Stimulated activated naive B cell treated with anti-CD40 and anti-IgM and Interleukin-4, amounts not matched to agents 10 μg/mL and 1 μg/mL and 100 μg/mL, for 72 hours (primary cell): ENCODE measurements around the gene ZAP70.
A peak's percentile ranks its signal among the peaks of the same experiment; 100 is the strongest.

Experiments
- ATAC-seq, 2 donors: fragments of 150-1000 bp; cut with Tn5 transposase; replicated peaks; 2 replicates each; pipeline ENCODE4 v1.10.0; 2021; ENCODE audit warnings: moderate library complexity in 1 of 2
- DNase-seq: peaks from one replicate; pipeline ENCODE4 v3.0.0; 2021
- H3K27ac Mint-ChIP-seq: one replicate; pipeline ENCODE4 v1.8.0; 2022; ENCODE audit warnings: mild to moderate bottlenecking, mixed read lengths
- H3K27me3 Mint-ChIP-seq, 2 donors: one replicate each; pipeline ENCODE4 v1.8.0; 2022; ENCODE audit warnings: mixed read lengths in 2 of 2
- H3K36me3 Mint-ChIP-seq, 2 donors: one replicate each; pipeline ENCODE4 v1.8.0; 2022; ENCODE audit warnings: mixed read lengths in 2 of 2, mild to moderate bottlenecking in 1 of 2
- H3K4me1 Mint-ChIP-seq, 2 donors: one replicate each; pipeline ENCODE4 v1.8.0; 2022; ENCODE audit warnings: mixed read lengths in 2 of 2, mild to moderate bottlenecking in 1 of 2
- H3K4me3 Mint-ChIP-seq, 2 donors: one replicate each; pipeline ENCODE4 v1.8.0; 2022; ENCODE audit warnings: mild to moderate bottlenecking in 2 of 2, mixed read lengths in 2 of 2, moderate library complexity in 1 of 2
- H3K9me3 Mint-ChIP-seq, 2 donors: one replicate each; pipeline ENCODE4 v1.8.0; 2022; ENCODE audit warnings: mixed read lengths in 2 of 2, mild to moderate bottlenecking in 1 of 2

The ZAP70 gene

GRCh38 chr2:97751752-97752151, 38.4 kb downstream of the ZAP70 start:
- Mint-ChIP-seq H3K27me3 (no peaks in the 10 kb centered on the region), H3K9me3 (peaks cover 3 to 4% of the 10 kb centered on the region in 2 donors), H3K4me1 (peaks cover 12 to 20% of the 10 kb centered on the region in 2 donors), H3K27ac (no peak overlapping the region), H3K36me3 (peaks cover 30 to 61% of the 10 kb centered on the region in 2 donors), H3K4me3 (no peak overlapping the region)
- ATAC-seq, result no peak
- DNase-seq, result no peak

- H3K4me1 Mint-ChIP-seq, result peaks cover 10 to 20% of the 10 kb centered on the region in 2 donors
- no peak overlapping the region for H3K4me3 Mint-ChIP-seq
- peaks cover 30 to 61% of the 10 kb centered on the region in 2 donors for H3K36me3 Mint-ChIP-seq
- no peak for ATAC-seq
- H3K9me3 Mint-ChIP-seq, result peaks cover 3 to 4% of the 10 kb centered on the region in 2 donors
- no peak for DNase-seq
- H3K27ac Mint-ChIP-seq, result no peak overlapping the region
- H3K27me3 Mint-ChIP-seq, result no peaks in the 10 kb centered on the region
Observed at GRCh38 chr2:97752342-97753334, 39.3 kb downstream of the ZAP70 start.

GRCh38 chr2:97754690-97755346, 41.4 kb downstream of the ZAP70 start:
- no peaks in the 10 kb centered on the region for H3K9me3 Mint-ChIP-seq
- no peak overlapping the region for H3K4me3 Mint-ChIP-seq
- peak overlapping the region; percentile 42 for H3K27ac Mint-ChIP-seq
- peaks cover 26 to 60% of the 10 kb centered on the region in 2 donors for H3K36me3 Mint-ChIP-seq
- peaks cover 0 to 6% of the 10 kb centered on the region in 2 donors for H3K4me1 Mint-ChIP-seq
- no peaks in the 10 kb centered on the region for H3K27me3 Mint-ChIP-seq
- no peak for DNase-seq
- no peak for ATAC-seq

GRCh38 chr2:97755491-97755890, 42.1 kb downstream of the ZAP70 start:
- Mint-ChIP-seq H3K4me3 (no peak overlapping the region), H3K36me3 (peaks cover 28 to 60% of the 10 kb centered on the region in 2 donors), H3K27ac (peak overlapping the region; percentile 71), H3K4me1 (peaks cover 0 to 6% of the 10 kb centered on the region in 2 donors), H3K27me3 (no peaks in the 10 kb centered on the region), H3K9me3 (no peaks in the 10 kb centered on the region)
- ATAC-seq (no peak), DNase-seq (no peak)

GRCh38 chr2:97757062-97757461, 43.7 kb downstream of the ZAP70 start:
- H3K4me3 Mint-ChIP-seq, result no peak overlapping the region
- no peak for ATAC-seq
- no peaks in the 10 kb centered on the region for H3K27me3 Mint-ChIP-seq
- H3K9me3 Mint-ChIP-seq, result no peaks in the 10 kb centered on the region
- no peak for DNase-seq
- H3K4me1 Mint-ChIP-seq, result peaks cover 2 to 6% of the 10 kb centered on the region in 2 donors
- H3K36me3 Mint-ChIP-seq, result peaks cover 33 to 60% of the 10 kb centered on the region in 2 donors
- H3K27ac Mint-ChIP-seq, result no peak overlapping the region

GRCh38 chr2:97758131-97758705, 44.8 kb downstream of the ZAP70 start:
- H3K36me3 Mint-ChIP-seq, result peaks cover 35 to 61% of the 10 kb centered on the region in 2 donors
- no peaks in the 10 kb centered on the region for H3K27me3 Mint-ChIP-seq
- H3K4me1 Mint-ChIP-seq, result peaks cover 2 to 6% of the 10 kb centered on the region in 2 donors
- ATAC-seq, result no peak
- no peak overlapping the region for H3K4me3 Mint-ChIP-seq
- no peak overlapping the region for H3K27ac Mint-ChIP-seq
- H3K9me3 Mint-ChIP-seq, result no peaks in the 10 kb centered on the region
- DNase-seq, result no peak

- H3K27me3 Mint-ChIP-seq, result no peaks in the 10 kb centered on the region
- peaks cover 40 to 67% of the 10 kb centered on the region in 2 donors for H3K36me3 Mint-ChIP-seq
- peak overlapping the region; percentile 31 for H3K27ac Mint-ChIP-seq
- no peaks in the 10 kb centered on the region for H3K9me3 Mint-ChIP-seq
- DNase-seq (no peak), ATAC-seq (no peak)
- peaks cover 4 to 6% of the 10 kb centered on the region in 2 donors for H3K4me1 Mint-ChIP-seq
- no peak overlapping the region for H3K4me3 Mint-ChIP-seq
Observed at GRCh38 chr2:97759727-97760407, 46.5 kb downstream of the ZAP70 start.

- no peaks in the 10 kb centered on the region for H3K9me3 Mint-ChIP-seq
- no peak for DNase-seq
- no peak overlapping the region for H3K4me3 Mint-ChIP-seq
- peaks cover 4% of the 10 kb centered on the region in 2 donors for H3K4me1 Mint-ChIP-seq
- peak overlapping the region; percentile 31 for H3K27ac Mint-ChIP-seq
- no peak for ATAC-seq
- H3K27me3 Mint-ChIP-seq, result no peaks in the 10 kb centered on the region
- peaks cover 47 to 71% of the 10 kb centered on the region in 2 donors for H3K36me3 Mint-ChIP-seq
Observed at GRCh38 chr2:97760480-97761049, 47.2 kb downstream of the ZAP70 start.

- H3K27me3 Mint-ChIP-seq, result no peaks in the 10 kb centered on the region
- peaks cover 0 to 4% of the 10 kb centered on the region in 2 donors for H3K4me1 Mint-ChIP-seq
- H3K36me3 Mint-ChIP-seq, result peaks cover 47 to 71% of the 10 kb centered on the region in 2 donors
- no peaks in the 10 kb centered on the region for H3K9me3 Mint-ChIP-seq
- DNase-seq (no peak), ATAC-seq (peak; percentile 31 to 33)
- no peak overlapping the region for H3K4me3 Mint-ChIP-seq
- peak overlapping the region; percentile 51 for H3K27ac Mint-ChIP-seq
Observed at GRCh38 chr2:97761192-97761591, 47.8 kb downstream of the ZAP70 start.

- no peak for ATAC-seq
- DNase-seq, result no peak
- peak overlapping the region; percentile 37 for H3K27ac Mint-ChIP-seq
- peaks cover 3 to 7% of the 10 kb centered on the region in 2 donors for H3K4me1 Mint-ChIP-seq
- H3K36me3 Mint-ChIP-seq, result peaks cover 45 to 68% of the 10 kb centered on the region in 2 donors
- no peaks in the 10 kb centered on the region for H3K27me3 Mint-ChIP-seq
- no peaks in the 10 kb centered on the region for H3K9me3 Mint-ChIP-seq
- peak overlapping the region in 1 of 2 donors; percentile 4 for H3K4me3 Mint-ChIP-seq
Observed at GRCh38 chr2:97763176-97763845, 49.9 kb downstream of the ZAP70 start.

- Mint-ChIP-seq H3K4me1 (peaks cover 9% of the 10 kb centered on the region in 2 donors), H3K4me3 (no peak overlapping the region), H3K27me3 (no peaks in the 10 kb centered on the region), H3K9me3 (no peaks in the 10 kb centered on the region), H3K36me3 (peaks cover 43 to 60% of the 10 kb centered on the region in 2 donors), H3K27ac (no peak overlapping the region)
- DNase-seq (no peak), ATAC-seq (no peak)
Observed at GRCh38 chr2:97764559-97765263, 51.3 kb downstream of the ZAP70 start.

GRCh38 chr2:97765933-97766332, 52.6 kb downstream of the ZAP70 start:
- Mint-ChIP-seq H3K36me3 (peaks cover 38 to 58% of the 10 kb centered on the region in 2 donors), H3K4me1 (peaks cover 9% of the 10 kb centered on the region in 2 donors), H3K9me3 (no peaks in the 10 kb centered on the region), H3K27me3 (no peaks in the 10 kb centered on the region), H3K27ac (no peak overlapping the region), H3K4me3 (no peak overlapping the region)
- DNase-seq (no peak), ATAC-seq (no peak)

GRCh38 chr2:97766567-97766966, 53.2 kb downstream of the ZAP70 start:
- Mint-ChIP-seq H3K27me3 (no peaks in the 10 kb centered on the region), H3K27ac (no peak overlapping the region), H3K4me1 (peaks cover 9% of the 10 kb centered on the region in 2 donors), H3K4me3 (no peak overlapping the region), H3K36me3 (peaks cover 38 to 59% of the 10 kb centered on the region in 2 donors), H3K9me3 (no peaks in the 10 kb centered on the region)
- DNase-seq (no peak), ATAC-seq (no peak)
